ENCODE measurements around the gene PRM1. TPM values are rescaled to one million over a fixed set of nuclear protein-coding genes. Genes with fewer than 3 reads are reported as not detected.
A peak's percentile ranks its signal among the peaks of the same experiment; 100 is the strongest.

PRM1 gene
- total and polyA plus RNA-seq, 2 experiments from 2014 or later, result not detected

- 77% methylated on average over 4 of the region's 4 CpGs for WGBS (ENCODE audit: low lambda C conversion rate, missing lambda C conversion rate)
- no peaks in the 10 kb centered on the region for H3K36me3 ChIP-seq (replicated peaks; ENCODE audit: insufficient read depth, low read depth)
- no peak for TF ChIP-seq EZH2 (IDR thresholded peaks at IDR 0.05; ENCODE audit: borderline replicate concordance)
- no peak for TF ChIP-seq EZH2phosphoT487 (IDR thresholded peaks at IDR 0.05; ENCODE audit: low read depth, severe bottlenecking, unreplicated experiment)
- TF ChIP-seq CTCF (IDR thresholded peaks at IDR 0.05; ENCODE audit: poor library complexity), result no peak
- H3K27me3 ChIP-seq, result no peaks in the 10 kb centered on the region
- no peak overlapping the region for H3K4me3 ChIP-seq
- peak overlapping the region; percentile 7 for H3K27ac ChIP-seq
- H3K4me1 ChIP-seq (ENCODE audit: insufficient read depth), result peaks cover 25% of the 10 kb centered on the region
- H3K79me2 ChIP-seq, result no peaks in the 10 kb centered on the region
- H3K9me2 ChIP-seq (replicated peaks; ENCODE audit: insufficient read depth), result no peaks in the 10 kb centered on the region
- DNase-seq (ENCODE audit: low spot score), result no peak
- no peak overlapping the region for H2AFZ ChIP-seq
- no peaks in the 10 kb centered on the region for H3K9me3 ChIP-seq (ENCODE audit: low read depth)
- no peaks in the 10 kb centered on the region for H4K20me1 ChIP-seq (ENCODE audit: insufficient read depth, poor library complexity, severe bottlenecking)
- H3K4me2 ChIP-seq, result no peak overlapping the region
These were observed 21.8 kb upstream of the PRM1 start for GRCh38 chr16:11302977-11303376.

GRCh38 chr16:11301645-11302501, 20.7 kb upstream of the PRM1 start:
- Histone ChIP-seq H3K27me3 (no peaks in the 10 kb centered on the region), H3K4me2 (no peak overlapping the region), H2AFZ (no peak overlapping the region), H3K9me2 (replicated peaks; ENCODE audit: insufficient read depth) (no peaks in the 10 kb centered on the region), H3K4me1 (ENCODE audit: insufficient read depth) (peaks cover 31% of the 10 kb centered on the region), H3K4me3 (no peak overlapping the region), H3K9me3 (ENCODE audit: low read depth) (no peaks in the 10 kb centered on the region), H3K79me2 (no peaks in the 10 kb centered on the region), H3K27ac (peak overlapping the region; percentile 1), H3K36me3 (replicated peaks; ENCODE audit: insufficient read depth, low read depth) (no peaks in the 10 kb centered on the region), H4K20me1 (ENCODE audit: insufficient read depth, poor library complexity, severe bottlenecking) (no peaks in the 10 kb centered on the region)
- 90% methylated on average over 4 of the region's 4 CpGs for WGBS (ENCODE audit: low lambda C conversion rate, missing lambda C conversion rate)
- no peak for TF ChIP-seq CTCF (IDR thresholded peaks at IDR 0.05; ENCODE audit: poor library complexity)
- no peak for TF ChIP-seq EZH2 (IDR thresholded peaks at IDR 0.05; ENCODE audit: borderline replicate concordance)
- TF ChIP-seq EZH2phosphoT487 (IDR thresholded peaks at IDR 0.05; ENCODE audit: low read depth, severe bottlenecking, unreplicated experiment), result no peak
- no peak for DNase-seq (ENCODE audit: low spot score)

GRCh38 chr16:11300560-11300892, 19.4 kb upstream of the PRM1 start:
- Histone ChIP-seq H3K4me3 (no peak overlapping the region), H2AFZ (no peak overlapping the region), H3K9me3 (ENCODE audit: low read depth) (no peaks in the 10 kb centered on the region), H3K4me1 (ENCODE audit: insufficient read depth) (peaks cover 44% of the 10 kb centered on the region), H3K4me2 (no peak overlapping the region), H3K27ac (no peak overlapping the region), H3K36me3 (replicated peaks; ENCODE audit: insufficient read depth, low read depth) (no peaks in the 10 kb centered on the region), H3K27me3 (no peaks in the 10 kb centered on the region), H3K79me2 (no peaks in the 10 kb centered on the region), H3K9me2 (replicated peaks; ENCODE audit: insufficient read depth) (no peaks in the 10 kb centered on the region), H4K20me1 (ENCODE audit: insufficient read depth, poor library complexity, severe bottlenecking) (no peaks in the 10 kb centered on the region)
- 80% methylated on average over 7 of the region's 7 CpGs for WGBS (ENCODE audit: low lambda C conversion rate, missing lambda C conversion rate)
- no peak for DNase-seq (ENCODE audit: low spot score)
- no peak for TF ChIP-seq CTCF (IDR thresholded peaks at IDR 0.05; ENCODE audit: poor library complexity)
- no peak for TF ChIP-seq EZH2phosphoT487 (IDR thresholded peaks at IDR 0.05; ENCODE audit: low read depth, severe bottlenecking, unreplicated experiment)
- no peak for TF ChIP-seq EZH2 (IDR thresholded peaks at IDR 0.05; ENCODE audit: borderline replicate concordance)

All from hepatocyte (in vitro differentiated cells).